ENCODE data around the gene DOHH. TPM values are rescaled to one million over a fixed set of nuclear protein-coding genes. Genes with fewer than 3 reads are reported as not detected.

Gene DOHH
- total and polyA plus RNA-seq, 9 of the 15 experiments (the other 6 are each of a cell fraction or from before 2014, with no cell fraction given), result 0.14 to 47.2 (median 5.1) TPM

GRCh38 chr19:3518255-3518654 lies 17.8 kb upstream of the DOHH start:
- H4K20me1 ChIP-seq (replicated peaks; ENCODE audit: control insufficient read depth, insufficient read depth, low read length), result peaks cover 28% of the 10 kb centered on the region
- no peaks in the 10 kb centered on the region for H3K9me3 ChIP-seq (replicated peaks; ENCODE audit: control insufficient read depth, insufficient read depth, low read depth, low read length)
- H3K9me1 ChIP-seq (ENCODE audit: control insufficient read depth, insufficient read depth, low read length), result peaks cover 4% of the 10 kb centered on the region
- H3K27ac ChIP-seq (ENCODE audit: extremely low read depth, low read depth, low read length), result no peak overlapping the region
- in situ Hi-C loops (cut with MboI) (no loop called here), intact Hi-C loops (cut with micrococcal nuclease) (no loop called here)
- H3K27me3 ChIP-seq (ENCODE audit: control insufficient read depth in 2 of 2, insufficient read depth in 2 of 2, low read length in 2 of 2), result no peaks in the 10 kb centered on the region
- POLR2A ChIA-PET, result interaction anchor here (0.6 to 1.7 kb wide), 3 partner anchors 9 to 59 kb away, joined by 3 to 9 read pairs (median 4); partner anchors contain the start of gene DOHH
- H2AFZ ChIP-seq (ENCODE audit: low read depth, low read length), result no peak overlapping the region
- no peak overlapping the region for H3K4me2 ChIP-seq (ENCODE audit: insufficient read depth, low read length)
- FAIRE-seq (no peak), DNase-seq (ENCODE audit: extremely low read depth in 1 of 4, low spot score in 3 of 4) (no peak), ATAC-seq (no peak)
- WGBS (ENCODE audit: insufficient coverage, low coverage, missing lambda C conversion rate), result 81% methylated on average over 10 of the region's 10 CpGs
- peaks cover 76% of the 10 kb centered on the region for H3K79me2 ChIP-seq (ENCODE audit: control insufficient read depth, insufficient read depth, low read length)
- BruUV-seq (replicated peaks), result no TSS peak
- CTCF ChIA-PET (ENCODE audit: low intra/inter-chr PET ratio), result no interaction called here
- peaks cover 19 to 76% of the 10 kb centered on the region in 2 experiments for H3K4me1 ChIP-seq (replicated peaks in 1 of 2; ENCODE audit: control insufficient read depth in 2 of 2, insufficient read depth in 2 of 2, low read length in 2 of 2)
- peaks cover 23% of the 10 kb centered on the region; the same call in 1 of the 3 replicates for H3K36me3 ChIP-seq (ENCODE audit: control insufficient read depth, insufficient read depth, low read length)
- no peak overlapping the region for H3K4me3 ChIP-seq
- no peak overlapping the region; a peak in 1 of 4 replicates for H3K9ac ChIP-seq (ENCODE audit: insufficient read depth in 1 of 2, low read depth in 2 of 2, low read length in 2 of 2)
- TF ChIP-seq ZBTB8A (IDR thresholded peaks at IDR 0.05; ENCODE audit: partially characterized antibody) (no peak), NFE2 (IDR thresholded peaks at IDR 0.05; ENCODE audit: low read depth) (no peak), GTF2F1 (IDR thresholded peaks at IDR 0.05; ENCODE audit: low read depth, low read length) (no peak), HES1 (IDR thresholded peaks at IDR 0.05; ENCODE audit: low read depth) (no peak), ZC3H11A (IDR thresholded peaks at IDR 0.05; ENCODE audit: low read depth, low read length) (no peak), ZNF354B (CRISPR knock-in tag; IDR thresholded peaks at IDR 0.05) (no peak), ELF1 (tag; IDR thresholded peaks at IDR 0.05) (no peak)
